Peyer's patch (tissue), 4 donors: ENCODE measurements around the gene RET.

Experiments
- POLR2A ChIP-seq, 2 donors: fragments of 450-650 bp; IDR thresholded peaks; one replicate each; pipeline ENCODE4 v1.5.1; 2017; ENCODE audit warnings: antibody characterized with exemption in 2 of 2, mild to moderate bottlenecking in 2 of 2, moderate library complexity in 2 of 2
- TF ChIP-seq, protein P1 (sequence below), 6 experiments: fragments of 450-650 bp in 4 of 6; fragments of 200-600 bp in 2 of 6; sonication (generic) in 1 of 6; IDR thresholded peaks; one replicate each; pipeline ENCODE4 v1.5.1; 2017 to 2019; ENCODE audit warnings: antibody characterized with exemption in 6 of 6, mild to moderate bottlenecking in 3 of 6, moderate library complexity in 1 of 6

DNA sequence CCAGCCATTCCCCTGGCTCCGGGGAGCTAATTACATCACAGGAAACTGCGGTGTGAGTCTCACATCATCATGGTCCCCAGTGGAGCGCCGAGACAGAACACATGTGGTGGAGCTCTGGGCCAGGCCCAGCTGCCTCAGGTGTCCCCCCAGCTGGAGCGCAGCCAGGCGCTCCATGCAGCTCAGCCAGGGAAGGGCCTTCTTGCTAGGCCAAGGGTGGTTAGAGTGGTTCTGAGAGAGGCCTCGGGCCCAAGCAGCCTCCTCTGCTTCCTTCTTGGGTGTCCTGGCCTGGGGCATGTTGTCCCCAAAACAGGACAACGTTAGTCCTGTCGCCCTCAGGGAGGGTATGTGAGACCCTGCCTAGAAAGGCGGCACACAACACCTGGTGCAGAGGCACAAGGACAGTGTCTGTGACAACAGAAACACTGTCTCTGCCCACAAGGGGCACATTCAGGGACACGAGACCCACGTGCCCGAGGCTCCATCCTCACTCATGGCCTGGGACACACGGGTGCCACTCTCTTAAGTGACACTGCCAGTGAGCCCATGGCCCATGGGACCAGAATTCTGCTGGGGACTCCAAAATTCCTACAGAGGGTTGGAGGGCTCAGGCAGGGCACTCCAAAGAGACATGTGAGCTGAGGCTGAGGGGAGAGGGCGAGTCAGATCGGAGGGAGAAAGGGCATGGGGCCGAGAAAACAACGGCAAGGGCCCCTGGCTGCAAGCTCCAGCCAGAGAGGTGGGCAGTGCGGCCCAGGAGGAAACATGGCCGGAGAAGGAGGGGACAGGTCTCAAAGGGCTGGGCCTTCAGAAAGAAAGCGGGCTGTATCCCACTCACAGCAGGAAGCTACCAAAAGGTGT lies 37.0 kb upstream of the RET start:
- TF ChIP-seq, protein P1, sequence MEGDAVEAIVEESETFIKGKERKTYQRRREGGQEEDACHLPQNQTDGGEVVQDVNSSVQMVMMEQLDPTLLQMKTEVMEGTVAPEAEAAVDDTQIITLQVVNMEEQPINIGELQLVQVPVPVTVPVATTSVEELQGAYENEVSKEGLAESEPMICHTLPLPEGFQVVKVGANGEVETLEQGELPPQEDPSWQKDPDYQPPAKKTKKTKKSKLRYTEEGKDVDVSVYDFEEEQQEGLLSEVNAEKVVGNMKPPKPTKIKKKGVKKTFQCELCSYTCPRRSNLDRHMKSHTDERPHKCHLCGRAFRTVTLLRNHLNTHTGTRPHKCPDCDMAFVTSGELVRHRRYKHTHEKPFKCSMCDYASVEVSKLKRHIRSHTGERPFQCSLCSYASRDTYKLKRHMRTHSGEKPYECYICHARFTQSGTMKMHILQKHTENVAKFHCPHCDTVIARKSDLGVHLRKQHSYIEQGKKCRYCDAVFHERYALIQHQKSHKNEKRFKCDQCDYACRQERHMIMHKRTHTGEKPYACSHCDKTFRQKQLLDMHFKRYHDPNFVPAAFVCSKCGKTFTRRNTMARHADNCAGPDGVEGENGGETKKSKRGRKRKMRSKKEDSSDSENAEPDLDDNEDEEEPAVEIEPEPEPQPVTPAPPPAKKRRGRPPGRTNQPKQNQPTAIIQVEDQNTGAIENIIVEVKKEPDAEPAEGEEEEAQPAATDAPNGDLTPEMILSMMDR (IDR thresholded peaks at IDR 0.05), result no peak
- no peak for TF ChIP-seq POLR2A (IDR thresholded peaks at IDR 0.05)
